Measurements from ENCODE around the gene GALNT15. TPM values are rescaled to one million over a fixed set of nuclear protein-coding genes. Genes with fewer than 3 reads are reported as not detected.

The GALNT15 gene
- total and polyA plus RNA-seq, 11 donors: 0.96 to 81.1 (median 5.5) TPM

DNA sequence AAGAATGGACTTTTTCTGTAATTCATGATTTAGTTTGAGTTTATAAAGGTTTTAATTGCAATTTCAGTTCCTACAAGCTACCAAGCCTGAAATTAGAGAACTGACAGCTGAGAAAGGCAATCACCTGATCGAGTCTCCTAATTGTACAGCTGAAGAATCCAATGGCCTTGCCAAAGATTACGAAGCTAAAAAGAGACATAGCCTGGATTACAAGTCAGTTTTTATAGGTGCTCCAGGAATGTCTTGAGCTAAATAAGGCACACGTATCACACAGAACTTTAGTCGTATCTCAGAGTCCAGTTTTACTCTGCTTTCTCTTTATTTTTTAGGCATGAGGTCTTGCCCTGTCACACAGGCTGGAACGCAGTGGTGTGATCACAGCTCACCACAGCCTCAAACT lies 83.7 kb downstream of the GALNT15 start:
- Histone ChIP-seq H3K36me3 (peaks cover 0 to 42% (median 24%) of the 10 kb centered on the region in 9 donors), H3K9me3 (no peaks in the 10 kb centered on the region), H3K27ac (no peak overlapping the region), H3K27me3 (no peaks in the 10 kb centered on the region), H3K4me3 (no peak overlapping the region), H3K4me1 (peaks cover 0 to 19% (median 5%) of the 10 kb centered on the region in 12 donors)
- intact Hi-C loops (cut with DNase I): no loop called here
- 54 to 67% (median 60%) methylated on average over 5 of the region's 5 CpGs for WGBS, 4 donors
- TF ChIP-seq POLR2A (IDR thresholded peaks at IDR 0.05): no peak
- TF ChIP-seq, protein P1, sequence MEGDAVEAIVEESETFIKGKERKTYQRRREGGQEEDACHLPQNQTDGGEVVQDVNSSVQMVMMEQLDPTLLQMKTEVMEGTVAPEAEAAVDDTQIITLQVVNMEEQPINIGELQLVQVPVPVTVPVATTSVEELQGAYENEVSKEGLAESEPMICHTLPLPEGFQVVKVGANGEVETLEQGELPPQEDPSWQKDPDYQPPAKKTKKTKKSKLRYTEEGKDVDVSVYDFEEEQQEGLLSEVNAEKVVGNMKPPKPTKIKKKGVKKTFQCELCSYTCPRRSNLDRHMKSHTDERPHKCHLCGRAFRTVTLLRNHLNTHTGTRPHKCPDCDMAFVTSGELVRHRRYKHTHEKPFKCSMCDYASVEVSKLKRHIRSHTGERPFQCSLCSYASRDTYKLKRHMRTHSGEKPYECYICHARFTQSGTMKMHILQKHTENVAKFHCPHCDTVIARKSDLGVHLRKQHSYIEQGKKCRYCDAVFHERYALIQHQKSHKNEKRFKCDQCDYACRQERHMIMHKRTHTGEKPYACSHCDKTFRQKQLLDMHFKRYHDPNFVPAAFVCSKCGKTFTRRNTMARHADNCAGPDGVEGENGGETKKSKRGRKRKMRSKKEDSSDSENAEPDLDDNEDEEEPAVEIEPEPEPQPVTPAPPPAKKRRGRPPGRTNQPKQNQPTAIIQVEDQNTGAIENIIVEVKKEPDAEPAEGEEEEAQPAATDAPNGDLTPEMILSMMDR (IDR thresholded peaks at IDR 0.05): no peak
- ATAC-seq (no peak), DNase-seq (no peak)

DNA sequence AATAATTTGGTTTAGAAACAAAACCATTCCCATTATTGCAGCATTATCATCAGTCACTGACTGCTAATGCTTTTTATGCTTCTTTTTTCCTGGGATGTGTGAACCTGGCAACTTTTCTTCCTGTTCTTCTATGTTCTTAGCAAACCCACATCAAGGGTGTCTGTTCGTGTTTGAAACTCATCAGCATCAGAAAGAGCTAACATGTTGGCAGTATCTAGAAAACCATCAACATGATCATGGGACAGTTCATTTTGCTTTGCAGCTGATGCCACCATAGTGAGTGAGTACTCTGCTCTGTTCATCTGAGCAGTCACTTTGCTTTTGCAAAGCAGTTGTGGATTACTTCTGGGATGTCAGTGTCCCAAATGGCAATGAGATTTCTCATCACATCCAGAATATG lies 84.4 kb downstream of the GALNT15 start:
- Histone ChIP-seq H3K36me3 (peaks cover 0 to 42% (median 24%) of the 10 kb centered on the region in 9 donors), H3K4me1 (peaks cover 0 to 26% (median 10%) of the 10 kb centered on the region in 12 donors), H3K4me3 (no peak overlapping the region), H3K9me3 (no peaks in the 10 kb centered on the region), H3K27me3 (no peaks in the 10 kb centered on the region), H3K27ac (no peak overlapping the region)
- DNase-seq (no peak), ATAC-seq (no peak)
- intact Hi-C loops (cut with DNase I): no loop called here
- 80 to 87% (median 85%) methylated on average over 1 of the region's 1 CpG for WGBS, 4 donors
- TF ChIP-seq, protein P1 (IDR thresholded peaks at IDR 0.05): no peak
- TF ChIP-seq POLR2A (IDR thresholded peaks at IDR 0.05): no peak

DNA sequence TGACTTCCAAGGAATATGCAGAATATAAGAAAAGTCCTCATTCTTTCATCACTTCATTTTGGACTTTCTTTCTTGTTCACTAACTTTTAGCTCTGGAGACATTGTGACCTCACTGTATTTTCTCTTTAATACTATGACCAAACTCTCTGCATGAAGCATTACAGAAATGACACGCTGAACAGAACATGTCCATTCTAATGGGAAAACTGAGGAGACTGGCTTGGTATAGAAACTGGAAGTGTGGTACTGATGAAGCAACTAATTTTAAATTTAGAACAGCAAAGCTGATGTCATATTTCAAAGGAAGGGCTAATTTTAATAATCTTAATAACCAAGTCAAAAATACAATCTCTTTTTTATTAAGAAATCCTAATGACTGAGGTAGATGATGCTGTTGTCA lies 85.6 kb downstream of the GALNT15 start:
- Histone ChIP-seq H3K4me1 (peaks cover 0 to 29% (median 15%) of the 10 kb centered on the region in 12 donors), H3K36me3 (peaks cover 0 to 42% (median 24%) of the 10 kb centered on the region in 9 donors), H3K4me3 (no peak overlapping the region), H3K27me3 (no peaks in the 10 kb centered on the region), H3K9me3 (no peaks in the 10 kb centered on the region), H3K27ac (no peak overlapping the region)
- 85 to 93% (median 88%) methylated on average over 1 of the region's 1 CpG for WGBS, 4 donors
- ATAC-seq (no peak), DNase-seq (no peak)
- intact Hi-C loops (cut with DNase I): no loop called here
- TF ChIP-seq POLR2A (IDR thresholded peaks at IDR 0.05): no peak
- TF ChIP-seq, protein P1 (IDR thresholded peaks at IDR 0.05): no peak

DNA sequence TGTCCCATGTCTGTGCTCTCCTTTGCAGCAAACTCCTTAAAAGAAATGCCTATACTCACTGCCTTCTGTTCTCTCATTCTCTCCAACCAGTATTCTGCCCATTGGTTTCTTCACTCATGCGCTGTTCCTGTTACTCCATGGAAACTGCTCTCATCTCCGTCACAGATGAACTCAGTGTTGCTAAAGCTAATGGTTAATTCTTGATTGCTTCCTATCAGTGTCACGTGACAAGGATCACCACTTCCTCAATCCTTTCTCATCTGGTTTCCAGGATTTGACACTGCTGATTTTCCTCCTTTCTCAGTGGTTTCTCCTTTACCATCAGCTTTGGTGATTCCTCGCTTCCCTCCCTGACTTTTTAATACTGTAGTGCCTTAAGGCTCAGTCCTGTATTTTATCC lies 87.7 kb downstream of the GALNT15 start:
- Histone ChIP-seq H3K4me3 (no peak overlapping the region), H3K27me3 (no peaks in the 10 kb centered on the region), H3K9me3 (no peaks in the 10 kb centered on the region), H3K27ac (no peak overlapping the region), H3K4me1 (peaks cover 0 to 45% (median 32%) of the 10 kb centered on the region in 12 donors), H3K36me3 (peaks cover 0 to 38% (median 24%) of the 10 kb centered on the region in 9 donors)
- whole genome bisulfite sequencing, 4 donors: 70 to 83% (median 76%) methylated on average over 4 of the region's 4 CpGs
- DNase-seq: no peak
- TF ChIP-seq, protein P1 (IDR thresholded peaks at IDR 0.05): no peak
- TF ChIP-seq POLR2A (IDR thresholded peaks at IDR 0.05): no peak
- no peak for ATAC-seq
- intact Hi-C loops (cut with DNase I): no loop called here

All from heart left ventricle (tissue), 16 donors.